ENCODE measurements around the gene TNNT2.

DNA sequence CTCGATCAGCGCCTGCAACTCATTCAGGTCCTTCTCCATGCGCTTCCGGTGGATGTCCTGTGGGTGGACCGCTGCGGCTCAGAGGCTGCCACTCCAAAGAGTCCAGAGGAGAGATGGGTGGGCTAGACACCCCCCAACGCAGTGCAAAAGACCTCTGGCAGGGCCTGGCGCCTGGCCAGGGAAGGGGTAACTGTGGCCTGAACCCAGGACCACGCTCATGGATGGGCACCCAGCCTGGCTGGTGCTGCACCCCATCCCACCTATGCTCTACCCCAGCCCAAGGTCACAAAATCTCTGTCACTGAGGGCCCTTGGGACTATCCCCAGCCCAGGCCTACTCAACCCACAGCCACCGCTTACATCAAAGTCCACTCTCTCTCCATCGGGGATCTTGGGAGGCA is 12.2 kb downstream of the TNNT2 start:
- TF ChIP-seq, protein P1, sequence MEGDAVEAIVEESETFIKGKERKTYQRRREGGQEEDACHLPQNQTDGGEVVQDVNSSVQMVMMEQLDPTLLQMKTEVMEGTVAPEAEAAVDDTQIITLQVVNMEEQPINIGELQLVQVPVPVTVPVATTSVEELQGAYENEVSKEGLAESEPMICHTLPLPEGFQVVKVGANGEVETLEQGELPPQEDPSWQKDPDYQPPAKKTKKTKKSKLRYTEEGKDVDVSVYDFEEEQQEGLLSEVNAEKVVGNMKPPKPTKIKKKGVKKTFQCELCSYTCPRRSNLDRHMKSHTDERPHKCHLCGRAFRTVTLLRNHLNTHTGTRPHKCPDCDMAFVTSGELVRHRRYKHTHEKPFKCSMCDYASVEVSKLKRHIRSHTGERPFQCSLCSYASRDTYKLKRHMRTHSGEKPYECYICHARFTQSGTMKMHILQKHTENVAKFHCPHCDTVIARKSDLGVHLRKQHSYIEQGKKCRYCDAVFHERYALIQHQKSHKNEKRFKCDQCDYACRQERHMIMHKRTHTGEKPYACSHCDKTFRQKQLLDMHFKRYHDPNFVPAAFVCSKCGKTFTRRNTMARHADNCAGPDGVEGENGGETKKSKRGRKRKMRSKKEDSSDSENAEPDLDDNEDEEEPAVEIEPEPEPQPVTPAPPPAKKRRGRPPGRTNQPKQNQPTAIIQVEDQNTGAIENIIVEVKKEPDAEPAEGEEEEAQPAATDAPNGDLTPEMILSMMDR (IDR thresholded peaks at IDR 0.05) = no peak
- TF ChIP-seq EZH2 (IDR thresholded peaks at IDR 0.05) (no peak), EZH2phosphoT487 (IDR thresholded peaks at IDR 0.05) (no peak)

All from neural progenitor cell (in vitro differentiated cells).